ENCODE results near the gene GPD2. TPM values are rescaled to one million over a fixed set of nuclear protein-coding genes. Genes with fewer than 3 reads are reported as not detected.
"Not testable (repeated sequence)": the region's sequence is repeated elsewhere in the genome, so short reads cannot be mapped to it uniquely, and the experiment has no call there.

The GPD2 gene
- total RNA-seq, 4 donors from 2014 or later = 16.7 to 51.5 (median 26.8) TPM

GRCh38 chr2:156489195-156489594 lies 53.0 kb downstream of the GPD2 start:
- 75 to 93% methylated on average over 1 of the region's 1 CpG for WGBS, 2 donors (ENCODE audit: low coverage in 1 of 2)

DNA sequence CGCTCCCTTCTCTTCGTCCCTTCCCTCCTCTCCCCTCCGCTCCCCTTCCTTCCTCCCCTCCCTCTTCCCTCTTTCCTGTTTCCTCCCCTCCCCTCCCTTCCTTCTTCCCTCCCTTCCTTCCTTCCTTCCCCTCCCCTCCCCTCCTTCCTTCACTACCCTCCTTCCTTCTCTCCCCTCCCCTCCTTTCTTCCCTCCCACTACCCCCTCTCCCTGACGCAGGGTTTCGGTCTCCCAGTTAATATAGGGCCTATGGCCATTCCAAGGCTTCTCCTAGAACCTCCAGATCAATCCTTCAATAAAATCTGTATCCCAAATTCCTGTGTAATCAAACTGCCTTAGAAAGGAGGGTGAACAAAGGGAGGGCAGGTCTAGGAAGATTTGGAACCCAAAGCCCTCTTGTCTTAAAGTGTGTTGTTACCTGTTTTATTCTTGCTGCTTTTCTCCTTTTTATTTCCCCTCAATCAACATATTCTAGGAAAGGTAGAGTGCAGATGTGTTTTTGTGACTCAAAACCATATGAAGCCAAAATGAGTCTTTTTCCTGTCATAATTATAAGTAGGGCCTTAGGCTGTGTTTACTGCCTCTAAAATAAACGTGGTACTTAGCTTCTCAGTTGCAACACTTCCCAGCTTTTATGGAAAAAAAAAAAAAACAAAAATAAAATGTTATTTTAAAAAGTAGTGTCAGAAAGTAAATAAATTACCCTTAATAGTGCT lies 53.7 kb downstream of the GPD2 start:
- WGBS, 2 donors (ENCODE audit: low coverage in 1 of 2) = 50 to 60% methylated on average over 2 of the region's 6 CpGs
- peaks cover 0 to 19% (median 0%) of the 10 kb centered on the region in 3 donors for H3K4me1 ChIP-seq
- ATAC-seq = no peak

More at GRCh38 chr2:156489195-156489594, 53.0 kb downstream of the GPD2 start:
- no peaks in the 10 kb centered on the region for H3K27me3 ChIP-seq
- no peak for ATAC-seq
- H3K36me3 ChIP-seq = no peaks in the 10 kb centered on the region
- H3K4me3 ChIP-seq = no peak overlapping the region
- peaks cover 0 to 19% (median 0%) of the 10 kb centered on the region in 3 donors for H3K4me1 ChIP-seq
- H3K9me3 ChIP-seq = no peaks in the 10 kb centered on the region
- no peak overlapping the region for H3K27ac ChIP-seq
- TF ChIP-seq EP300 (IDR thresholded peaks at IDR 0.05) = no peak
- TF ChIP-seq POLR2A (IDR thresholded peaks at IDR 0.05) = no peak
- TF ChIP-seq, protein P1, sequence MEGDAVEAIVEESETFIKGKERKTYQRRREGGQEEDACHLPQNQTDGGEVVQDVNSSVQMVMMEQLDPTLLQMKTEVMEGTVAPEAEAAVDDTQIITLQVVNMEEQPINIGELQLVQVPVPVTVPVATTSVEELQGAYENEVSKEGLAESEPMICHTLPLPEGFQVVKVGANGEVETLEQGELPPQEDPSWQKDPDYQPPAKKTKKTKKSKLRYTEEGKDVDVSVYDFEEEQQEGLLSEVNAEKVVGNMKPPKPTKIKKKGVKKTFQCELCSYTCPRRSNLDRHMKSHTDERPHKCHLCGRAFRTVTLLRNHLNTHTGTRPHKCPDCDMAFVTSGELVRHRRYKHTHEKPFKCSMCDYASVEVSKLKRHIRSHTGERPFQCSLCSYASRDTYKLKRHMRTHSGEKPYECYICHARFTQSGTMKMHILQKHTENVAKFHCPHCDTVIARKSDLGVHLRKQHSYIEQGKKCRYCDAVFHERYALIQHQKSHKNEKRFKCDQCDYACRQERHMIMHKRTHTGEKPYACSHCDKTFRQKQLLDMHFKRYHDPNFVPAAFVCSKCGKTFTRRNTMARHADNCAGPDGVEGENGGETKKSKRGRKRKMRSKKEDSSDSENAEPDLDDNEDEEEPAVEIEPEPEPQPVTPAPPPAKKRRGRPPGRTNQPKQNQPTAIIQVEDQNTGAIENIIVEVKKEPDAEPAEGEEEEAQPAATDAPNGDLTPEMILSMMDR (IDR thresholded peaks at IDR 0.05) = no peak
- no peak for TF ChIP-seq POLR2AphosphoS5 (IDR thresholded peaks at IDR 0.05)

GRCh38 chr2:156490466-156490840 lies 54.3 kb downstream of the GPD2 start:
- TF ChIP-seq, protein P1 (IDR thresholded peaks at IDR 0.05) = no peak
- TF ChIP-seq POLR2A (IDR thresholded peaks at IDR 0.05) (no peak), POLR2AphosphoS5 (IDR thresholded peaks at IDR 0.05) (no peak)
- 86 to 89% methylated on average over 1 of the region's 1 CpG for WGBS, 2 donors (ENCODE audit: low coverage in 1 of 2)

More for the DNA sequence above, 53.7 kb downstream of the GPD2 start:
- no peaks in the 10 kb centered on the region for H3K9me3 ChIP-seq
- TF ChIP-seq, protein P1 (IDR thresholded peaks at IDR 0.05) = no peak
- no peak for TF ChIP-seq POLR2A (IDR thresholded peaks at IDR 0.05)
- TF ChIP-seq POLR2AphosphoS5 (IDR thresholded peaks at IDR 0.05) = no peak
- no peak for TF ChIP-seq EP300 (IDR thresholded peaks at IDR 0.05)
- H3K36me3 ChIP-seq = no peaks in the 10 kb centered on the region
- H3K27me3 ChIP-seq = no peaks in the 10 kb centered on the region
- no peak overlapping the region for H3K4me3 ChIP-seq
- H3K27ac ChIP-seq = no peak overlapping the region

GRCh38 chr2:156491176-156491575 lies 55.0 kb downstream of the GPD2 start:
- H3K9me3 ChIP-seq = no peaks in the 10 kb centered on the region
- no peak overlapping the region for H3K4me3 ChIP-seq
- H3K27ac ChIP-seq = no peak overlapping the region
- TF ChIP-seq, protein P1 (IDR thresholded peaks at IDR 0.05) = no peak
- no peak for TF ChIP-seq POLR2A (IDR thresholded peaks at IDR 0.05)
- TF ChIP-seq POLR2AphosphoS5 (IDR thresholded peaks at IDR 0.05) = no peak
- peaks cover 0 to 19% (median 0%) of the 10 kb centered on the region in 3 donors for H3K4me1 ChIP-seq
- WGBS, 2 donors (ENCODE audit: low coverage in 1 of 2) = 88 to 91% methylated on average over 2 of the region's 2 CpGs
- H3K36me3 ChIP-seq = peaks cover 0 to 2% of the 10 kb centered on the region in 2 donors
- ATAC-seq = no peak
- no peaks in the 10 kb centered on the region for H3K27me3 ChIP-seq

More at GRCh38 chr2:156490466-156490840, 54.3 kb downstream of the GPD2 start:
- Histone ChIP-seq H3K27ac (no peak overlapping the region), H3K4me1 (peaks cover 0 to 19% (median 0%) of the 10 kb centered on the region in 3 donors), H3K27me3 (no peaks in the 10 kb centered on the region), H3K9me3 (no peaks in the 10 kb centered on the region), H3K36me3 (no peaks in the 10 kb centered on the region), H3K4me3 (no peak overlapping the region)
- no peak for ATAC-seq

DNA sequence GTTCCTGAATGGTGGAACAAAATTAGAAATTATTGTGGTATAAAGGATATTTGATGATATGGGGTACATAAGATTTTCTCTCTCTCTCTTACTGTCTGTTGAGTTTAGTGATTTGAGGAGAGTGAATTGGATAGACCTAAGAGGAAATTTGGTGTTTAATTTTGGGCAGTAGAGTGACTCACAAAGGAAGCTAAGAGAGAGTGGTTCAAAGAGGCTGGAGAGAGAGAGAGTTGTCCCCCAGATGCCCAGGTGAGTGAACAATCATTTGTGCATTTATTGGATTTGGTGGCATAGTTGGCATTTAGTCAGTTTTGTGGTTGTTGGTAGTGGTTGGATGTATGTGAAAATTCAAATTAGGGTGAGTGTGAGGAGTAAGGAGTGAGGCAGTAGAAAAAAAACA lies 56.8 kb downstream of the GPD2 start:
- ATAC-seq = no peak
- no peak overlapping the region for H3K27ac ChIP-seq
- H3K9me3 ChIP-seq = no peaks in the 10 kb centered on the region
- TF ChIP-seq POLR2AphosphoS5 (IDR thresholded peaks at IDR 0.05) (no peak), POLR2A (IDR thresholded peaks at IDR 0.05) (no peak), EP300 (IDR thresholded peaks at IDR 0.05) (no peak)
- TF ChIP-seq, protein P1 (IDR thresholded peaks at IDR 0.05) = no peak
- H3K27me3 ChIP-seq = no peaks in the 10 kb centered on the region
- no peak overlapping the region for H3K4me3 ChIP-seq
- H3K36me3 ChIP-seq = peaks cover 0 to 4% of the 10 kb centered on the region in 2 donors
- H3K4me1 ChIP-seq = peaks cover 0 to 19% (median 0%) of the 10 kb centered on the region in 3 donors

- H3K9me3 ChIP-seq, H3K36me3 ChIP-seq, H3K4me3 ChIP-seq, H3K27me3 ChIP-seq, ATAC-seq, H3K4me1 ChIP-seq, H3K27ac ChIP-seq: not testable (repeated sequence)
- 87 to 100% methylated on average over 1 of the region's 1 CpG for WGBS, 2 donors (ENCODE audit: low coverage in 1 of 2)
Measured at GRCh38 chr2:156495998-156496397, 59.8 kb downstream of the GPD2 start.
